Endothelial cell of umbilical vein (primary cell): ENCODE results near the gene VAC14. TPM values are rescaled to one million over a fixed set of nuclear protein-coding genes. Genes with fewer than 3 reads are reported as not detected.

Source experiments
- BruUV-seq: library from RNA; stranded (reverse); fragments of 400-500 nt; replicated peaks from 2 replicates; lab custom pipeline; 2021; lab: Mats Ljungman, UMichigan
- CTCF ChIA-PET: fragments of 300-600, 350-600 bp; sonication (Branson Sonifier 250); formaldehyde crosslinking; loops from one replicate; lab custom pipeline; 2021; ENCODE audit warnings: antibody characterized with exemption, inconsistent platforms; lab: Charles Lee
- POLR2A ChIA-PET: fragments of 300-600, 350-600 bp; sonication (Branson Sonifier 250); formaldehyde crosslinking; loops from one replicate; lab custom pipeline; 2021; ENCODE audit warnings: antibody characterized with exemption, inconsistent platforms; lab: Charles Lee
- DNase-seq: peaks from one replicate; pipeline ENCODE4 v3.0.0-alpha.2; 2011; ENCODE audit warnings: low read depth, low spot score
- FAIRE-seq: peaks from 2 replicates; lab custom pipeline; 2011; peaks lifted over from hg19 to GRCh38; lab: Jason Lieb, UNC
- H2AFZ ChIP-seq: 2 replicates; pipeline ENCODE4 v1.6.0; 2012; ENCODE audit warnings: low read depth, low read length, control low read depth, inconsistent platforms
- H3K27ac ChIP-seq: 2 replicates; pipeline ENCODE4 v1.5.1; 2011; ENCODE audit warnings: low read depth, mild to moderate bottlenecking, control low read depth, low read length, moderate library complexity; ENCODE audit not compliant: insufficient read depth
- H3K27me3 ChIP-seq, 2 experiments: 2 replicates each; pipeline versions ENCODE4 v1.6.0 to v1.6.1; 2011; ENCODE audit warnings: low read length in 2 of 2, mixed read lengths in 1 of 2; ENCODE audit not compliant: control insufficient read depth in 2 of 2, insufficient read depth in 2 of 2
- H3K36me3 ChIP-seq, 2 experiments: 2 replicates in 1 of 2; 3 replicates in 1 of 2; pipeline ENCODE4 v1.5.1; 2011; ENCODE audit warnings: low read length in 2 of 2, mild to moderate bottlenecking in 1 of 2, moderate library complexity in 1 of 2; ENCODE audit not compliant: control insufficient read depth in 2 of 2, insufficient read depth in 2 of 2; ENCODE audit errors: extremely low read depth in 1 of 2
- H3K4me1 ChIP-seq: 3 replicates; pipeline ENCODE4 v1.5.1; 2011; ENCODE audit warnings: mild to moderate bottlenecking, low read length; ENCODE audit not compliant: control insufficient read depth, insufficient read depth; ENCODE audit errors: extremely low read depth
- H3K4me2 ChIP-seq: 2 replicates; pipeline ENCODE4 v1.6.1; 2011; ENCODE audit warnings: low read length, control low read depth, mixed read lengths; ENCODE audit not compliant: insufficient read depth
- H3K4me3 ChIP-seq, 3 experiments: fragments of 200-600 bp in 1 of 3; sonication (generic), shearing (Covaris generic) in 1 of 3; replicated peaks in 1 of 3; 2 replicates each; pipeline ENCODE4 v1.5.1; 2011 to 2016; ENCODE audit warnings: control low read depth in 3 of 3, low read length in 3 of 3, mild to moderate bottlenecking in 2 of 3, inconsistent platforms in 1 of 3, low read depth in 1 of 3, moderate library complexity in 1 of 3; ENCODE audit not compliant: insufficient read depth in 1 of 3
- H3K79me2 ChIP-seq: 2 replicates; pipeline ENCODE4 v1.6.0; 2012; ENCODE audit warnings: low read length, inconsistent platforms; ENCODE audit not compliant: control insufficient read depth, insufficient read depth
- H3K9ac ChIP-seq: replicated peaks from 2 replicates; pipeline ENCODE3; 2011; ENCODE audit warnings: low read length, control low read depth; ENCODE audit not compliant: insufficient read depth; ENCODE audit errors: extremely low read depth
- H3K9me1 ChIP-seq: replicated peaks from 3 replicates; pipeline ENCODE4 v1.6.0; 2011; ENCODE audit warnings: mild to moderate bottlenecking, low read length; ENCODE audit not compliant: control insufficient read depth, insufficient read depth; ENCODE audit errors: extremely low read depth
- H3K9me3 ChIP-seq: replicated peaks from 2 replicates; pipeline ENCODE4 v1.5.1; 2012; ENCODE audit warnings: low read length, inconsistent platforms; ENCODE audit not compliant: control insufficient read depth, insufficient read depth
- H4K20me1 ChIP-seq: replicated peaks from 2 replicates; pipeline ENCODE3; 2011; ENCODE audit warnings: mild to moderate bottlenecking, low read length; ENCODE audit not compliant: control insufficient read depth, insufficient read depth; ENCODE audit errors: extremely low read depth
- EZH2 ChIP-seq: IDR thresholded peaks from 2 replicates; pipeline ENCODE4 v1.6.1; 2012; ENCODE audit warnings: borderline replicate concordance, low read depth, mild to moderate bottlenecking, moderate library complexity, low read length, inconsistent platforms; ENCODE audit not compliant: severe bottlenecking
- FOS ChIP-seq: IDR thresholded peaks from 2 replicates; pipeline ENCODE4 v1.6.1; 2011; ENCODE audit warnings: mild to moderate bottlenecking, low read length, moderate library complexity, borderline replicate concordance; ENCODE audit not compliant: insufficient read depth
- GATA2 ChIP-seq: IDR thresholded peaks from 2 replicates; pipeline ENCODE4 v1.7.0; 2011; ENCODE audit warnings: low read depth, mild to moderate bottlenecking, moderate library complexity, mixed read lengths, low read length; ENCODE audit not compliant: insufficient read length, insufficient read depth
- POLR2A ChIP-seq: IDR thresholded peaks from 2 replicates; pipeline ENCODE4 v1.6.1; 2012; ENCODE audit warnings: low read depth, mild to moderate bottlenecking, control low read depth, low read length
- POLR2AphosphoS5 ChIP-seq: IDR thresholded peaks from 2 replicates; pipeline ENCODE4 v1.6.1; 2012; ENCODE audit warnings: low read depth, mild to moderate bottlenecking, control low read depth, low read length, moderate library complexity; ENCODE audit not compliant: insufficient read depth
- dilution Hi-C: fragments of 300-500 bp; cut with MboI; formaldehyde crosslinking; loops from one replicate; pipeline ENCODE4 v1.15.0; 2019; ENCODE audit warnings: low sequenced_read_pairs; ENCODE audit not compliant: extremely low pct_ligation_motif_present
- intact Hi-C: fragments of 100-400 bp; cut with micrococcal nuclease; formaldehyde crosslinking; loops from one replicate; pipeline ENCODE4 v1.10.0; 2022
- polyA plus RNA-seq, 4 experiments: library from polyadenylated mRNA; depleted of rRNA in 3 of 4; stranded (reverse) in 3 of 4; unstranded in 1 of 4; fragments of >200 nt; gene quantifications; 2 replicates each; pipeline versions ENCODE4 v1.2.1 to v1.2.3, GENCODE V29; 2011 to 2012; ENCODE audit warnings: missing spikeins in 1 of 4
- total RNA-seq: library from RNA; stranded (reverse); gene quantifications from 2 replicates; pipeline ENCODE4 v1.2.3, GENCODE V29; 2021
- TF ChIP-seq, protein P1 (sequence below), 2 donors: IDR thresholded peaks; 1 replicate in 1 of 2; 2 replicates in 1 of 2; pipeline ENCODE4 v1.5.1; 2011; ENCODE audit warnings: low read length in 2 of 2, mild to moderate bottlenecking in 2 of 2, moderate library complexity in 2 of 2, control low read depth in 1 of 2, inconsistent platforms in 1 of 2, low read depth in 1 of 2; ENCODE audit not compliant: insufficient read depth in 1 of 2; ENCODE audit errors: extremely low read depth in 1 of 2

The VAC14 gene
- total and polyA plus RNA-seq, 2 donors (not counting 3 experiments of a cell fraction or from before 2014, with no cell fraction given): 37.6 to 57.9 TPM

DNA sequence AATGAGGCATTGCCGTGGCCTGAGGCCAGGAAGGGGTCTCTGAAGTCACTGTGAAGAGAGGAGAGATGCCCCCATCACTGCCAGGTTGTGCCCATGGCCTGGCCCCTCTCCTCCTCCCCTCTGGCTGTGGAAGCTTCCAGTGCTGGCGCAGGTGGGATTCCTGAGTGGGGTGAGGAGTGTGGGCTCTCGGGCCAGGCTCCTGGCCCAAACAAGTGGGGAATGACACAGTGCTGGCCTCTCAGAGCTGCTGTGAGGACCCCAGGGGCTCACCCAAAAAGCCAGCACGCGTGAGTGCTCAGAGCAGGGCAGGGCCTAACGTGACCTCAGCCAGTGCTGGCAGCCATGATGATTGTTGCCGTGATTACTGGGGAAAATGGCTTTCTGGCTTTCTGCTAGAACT is 61.6 kb downstream of the VAC14 start:
- no peak for DNase-seq
- dilution Hi-C loops: no loop called here
- Histone ChIP-seq H3K36me3 (peaks cover 0 to 5% of the 10 kb centered on the region in 2 experiments), H3K27me3 (no peaks in the 10 kb centered on the region), H3K4me1 (peaks cover 3% of the 10 kb centered on the region), H3K9ac (no peak overlapping the region), H3K4me2 (no peak overlapping the region), H3K9me1 (no peaks in the 10 kb centered on the region), H2AFZ (no peak overlapping the region), H3K4me3 (no peak overlapping the region), H3K79me2 (no peaks in the 10 kb centered on the region), H3K27ac (no peak overlapping the region), H3K9me3 (no peaks in the 10 kb centered on the region), H4K20me1 (no peaks in the 10 kb centered on the region)
- no peak for FAIRE-seq
- TF ChIP-seq POLR2AphosphoS5 (no peak), GATA2 (no peak), POLR2A (no peak), FOS (no peak), EZH2 (no peak)
- TF ChIP-seq, protein P1, sequence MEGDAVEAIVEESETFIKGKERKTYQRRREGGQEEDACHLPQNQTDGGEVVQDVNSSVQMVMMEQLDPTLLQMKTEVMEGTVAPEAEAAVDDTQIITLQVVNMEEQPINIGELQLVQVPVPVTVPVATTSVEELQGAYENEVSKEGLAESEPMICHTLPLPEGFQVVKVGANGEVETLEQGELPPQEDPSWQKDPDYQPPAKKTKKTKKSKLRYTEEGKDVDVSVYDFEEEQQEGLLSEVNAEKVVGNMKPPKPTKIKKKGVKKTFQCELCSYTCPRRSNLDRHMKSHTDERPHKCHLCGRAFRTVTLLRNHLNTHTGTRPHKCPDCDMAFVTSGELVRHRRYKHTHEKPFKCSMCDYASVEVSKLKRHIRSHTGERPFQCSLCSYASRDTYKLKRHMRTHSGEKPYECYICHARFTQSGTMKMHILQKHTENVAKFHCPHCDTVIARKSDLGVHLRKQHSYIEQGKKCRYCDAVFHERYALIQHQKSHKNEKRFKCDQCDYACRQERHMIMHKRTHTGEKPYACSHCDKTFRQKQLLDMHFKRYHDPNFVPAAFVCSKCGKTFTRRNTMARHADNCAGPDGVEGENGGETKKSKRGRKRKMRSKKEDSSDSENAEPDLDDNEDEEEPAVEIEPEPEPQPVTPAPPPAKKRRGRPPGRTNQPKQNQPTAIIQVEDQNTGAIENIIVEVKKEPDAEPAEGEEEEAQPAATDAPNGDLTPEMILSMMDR (IDR thresholded peaks at IDR 0.05; ENCODE audit: extremely low read depth in 1 of 2, insufficient read depth in 1 of 2, low read depth in 1 of 2, low read length in 2 of 2): no peak
- intact Hi-C loops: no loop called here
- POLR2A ChIA-PET: no interaction called here
- CTCF ChIA-PET: interaction anchor here (1.2 to 3.4 kb wide), 10 partner anchors 13 to 230 kb away, joined by 3 to 54 read pairs (median 6); partner anchors contain the start of gene MTSS2
- BruUV-seq: no TSS peak
